D721Med (cell line): ENCODE measurements around the gene NDST4.

ENCODE experiments used
- DNase-seq: peaks from one replicate; pipeline ENCODE4 v3.0.0; 2011; ENCODE audit warnings: low spot score; ENCODE audit not compliant: insufficient read length
- FAIRE-seq: peaks from 2 replicates; lab custom pipeline; 2011; peaks lifted over from hg19 to GRCh38; lab: Jason Lieb, UNC
- TF ChIP-seq, protein P1 (sequence below): IDR thresholded peaks from 2 replicates; pipeline ENCODE4 v1.5.1; 2012; ENCODE audit warnings: mild to moderate bottlenecking, control low read depth; ENCODE audit not compliant: insufficient read depth; ENCODE audit errors: missing control alignments

Gene NDST4

GRCh38 chr4:114883641-114884040 lies 229.8 kb downstream of the NDST4 start:
- TF ChIP-seq, protein P1, sequence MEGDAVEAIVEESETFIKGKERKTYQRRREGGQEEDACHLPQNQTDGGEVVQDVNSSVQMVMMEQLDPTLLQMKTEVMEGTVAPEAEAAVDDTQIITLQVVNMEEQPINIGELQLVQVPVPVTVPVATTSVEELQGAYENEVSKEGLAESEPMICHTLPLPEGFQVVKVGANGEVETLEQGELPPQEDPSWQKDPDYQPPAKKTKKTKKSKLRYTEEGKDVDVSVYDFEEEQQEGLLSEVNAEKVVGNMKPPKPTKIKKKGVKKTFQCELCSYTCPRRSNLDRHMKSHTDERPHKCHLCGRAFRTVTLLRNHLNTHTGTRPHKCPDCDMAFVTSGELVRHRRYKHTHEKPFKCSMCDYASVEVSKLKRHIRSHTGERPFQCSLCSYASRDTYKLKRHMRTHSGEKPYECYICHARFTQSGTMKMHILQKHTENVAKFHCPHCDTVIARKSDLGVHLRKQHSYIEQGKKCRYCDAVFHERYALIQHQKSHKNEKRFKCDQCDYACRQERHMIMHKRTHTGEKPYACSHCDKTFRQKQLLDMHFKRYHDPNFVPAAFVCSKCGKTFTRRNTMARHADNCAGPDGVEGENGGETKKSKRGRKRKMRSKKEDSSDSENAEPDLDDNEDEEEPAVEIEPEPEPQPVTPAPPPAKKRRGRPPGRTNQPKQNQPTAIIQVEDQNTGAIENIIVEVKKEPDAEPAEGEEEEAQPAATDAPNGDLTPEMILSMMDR, result no peak
- FAIRE-seq, result no peak
- DNase-seq, result no peak

DNA sequence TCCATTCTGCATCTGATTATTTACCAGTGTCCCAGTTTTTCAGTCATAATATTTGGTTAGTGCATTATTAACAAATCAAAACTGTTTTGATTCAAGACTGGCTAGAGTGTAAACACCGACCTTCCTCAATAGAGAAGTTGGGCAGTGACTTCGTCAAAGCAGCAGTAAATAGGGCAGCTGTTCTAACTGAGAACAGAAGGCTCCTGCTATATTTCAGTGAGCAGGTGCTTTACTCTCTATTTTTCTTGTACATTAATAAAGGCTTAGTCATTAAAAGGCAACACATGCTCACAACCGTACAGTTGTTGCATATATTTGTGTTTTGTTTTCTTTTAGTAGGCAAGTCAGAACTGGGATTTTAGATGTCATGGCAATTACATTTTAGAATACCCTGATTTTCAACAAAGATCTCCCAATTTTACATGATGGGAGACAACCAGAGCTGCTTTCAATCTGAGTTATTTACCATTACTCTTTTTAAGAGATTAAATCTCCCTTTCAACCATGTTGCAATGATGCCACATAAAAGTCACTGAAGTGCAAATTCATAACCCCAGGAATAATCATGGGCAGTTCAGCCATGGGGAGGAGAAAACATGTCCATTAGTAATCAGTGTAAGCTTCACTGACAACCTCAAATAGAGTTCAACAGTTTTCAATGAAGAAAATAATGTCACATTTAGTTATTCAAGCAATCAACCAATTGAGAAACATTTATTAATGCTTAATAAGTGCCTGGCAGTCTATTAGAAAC lies 233.3 kb downstream of the NDST4 start:
- DNase-seq (no peak), FAIRE-seq (no peak)
- TF ChIP-seq, protein P1, result no peak

GRCh38 chr4:114875630-114876029 lies 237.8 kb downstream of the NDST4 start:
- FAIRE-seq, result no peak
- DNase-seq, result no peak
- TF ChIP-seq, protein P1, result no peak

GRCh38 chr4:114874321-114874720 lies 239.1 kb downstream of the NDST4 start:
- no peak for FAIRE-seq
- TF ChIP-seq, protein P1, result no peak
- DNase-seq, result no peak

DNA sequence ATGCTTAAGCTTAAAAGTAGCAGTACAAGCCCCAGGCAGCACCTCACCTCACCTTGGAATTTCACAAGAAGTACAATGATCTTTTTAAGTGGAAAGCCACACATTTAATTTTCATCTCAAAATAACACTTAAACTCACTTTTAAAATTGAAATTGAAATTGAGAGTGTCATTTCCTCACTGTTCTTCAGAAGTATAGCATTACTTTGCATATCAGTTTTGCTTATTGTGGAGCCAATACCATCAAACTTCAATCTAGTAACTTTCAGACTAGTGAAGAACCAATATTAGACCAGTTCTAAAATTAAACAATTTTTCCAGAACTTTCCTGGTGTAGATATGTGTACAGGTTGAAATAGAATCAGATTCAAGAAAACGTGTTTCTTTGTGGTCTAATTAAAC lies 242.4 kb downstream of the NDST4 start:
- FAIRE-seq, result no peak
- TF ChIP-seq, protein P1, result no peak

GRCh38 chr4:114866901-114867670 lies 246.3 kb downstream of the NDST4 start:
- DNase-seq (no peak), FAIRE-seq (peak; percentile 21)
- TF ChIP-seq, protein P1, result no peak

More for the DNA sequence above, 242.4 kb downstream of the NDST4 start:
- no peak for DNase-seq

DNA sequence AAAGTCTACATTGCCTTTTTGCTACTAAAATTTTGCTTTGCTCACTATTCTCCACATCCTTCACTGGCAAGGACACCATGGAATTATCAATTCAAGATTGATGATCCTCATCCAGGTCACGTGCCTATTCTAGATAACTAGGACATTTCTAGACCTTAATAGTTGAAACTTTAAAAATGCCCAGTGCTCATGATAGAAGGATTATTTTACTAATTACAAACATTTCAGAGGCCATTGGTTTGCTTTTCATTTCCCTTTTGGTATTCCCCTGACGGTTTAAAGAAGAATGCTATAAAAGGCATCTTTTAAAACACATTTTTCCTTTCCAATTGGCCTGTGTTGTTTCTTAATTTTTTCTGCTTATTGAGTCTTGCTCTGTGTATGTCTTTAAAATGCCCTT lies 249.4 kb downstream of the NDST4 start:
- DNase-seq (no peak), FAIRE-seq (no peak)
- TF ChIP-seq, protein P1, result no peak
